ENCODE data around the gene CLNK.

GRCh38 chr4:10576236-10576635 lies 108.3 kb downstream of the CLNK start:
- TF ChIP-seq CTCF (IDR thresholded peaks at IDR 0.05), result no peak
- TF ChIP-seq POLR2A (IDR thresholded peaks at IDR 0.05), result no peak

Measured in esophagus squamous epithelium (tissue), 4 donors.